GM18502 (cell line): ENCODE measurements around the gene ARL4C.

ENCODE experiments used
- ATAC-seq: cut with Tn5 transposase; IDR thresholded peaks from one replicate; pipeline ENCODE4 v1.9.1; 2021; ENCODE audit warnings: mild to moderate bottlenecking; ENCODE audit not compliant: unreplicated experiment, poor library complexity

ARL4C gene

DNA sequence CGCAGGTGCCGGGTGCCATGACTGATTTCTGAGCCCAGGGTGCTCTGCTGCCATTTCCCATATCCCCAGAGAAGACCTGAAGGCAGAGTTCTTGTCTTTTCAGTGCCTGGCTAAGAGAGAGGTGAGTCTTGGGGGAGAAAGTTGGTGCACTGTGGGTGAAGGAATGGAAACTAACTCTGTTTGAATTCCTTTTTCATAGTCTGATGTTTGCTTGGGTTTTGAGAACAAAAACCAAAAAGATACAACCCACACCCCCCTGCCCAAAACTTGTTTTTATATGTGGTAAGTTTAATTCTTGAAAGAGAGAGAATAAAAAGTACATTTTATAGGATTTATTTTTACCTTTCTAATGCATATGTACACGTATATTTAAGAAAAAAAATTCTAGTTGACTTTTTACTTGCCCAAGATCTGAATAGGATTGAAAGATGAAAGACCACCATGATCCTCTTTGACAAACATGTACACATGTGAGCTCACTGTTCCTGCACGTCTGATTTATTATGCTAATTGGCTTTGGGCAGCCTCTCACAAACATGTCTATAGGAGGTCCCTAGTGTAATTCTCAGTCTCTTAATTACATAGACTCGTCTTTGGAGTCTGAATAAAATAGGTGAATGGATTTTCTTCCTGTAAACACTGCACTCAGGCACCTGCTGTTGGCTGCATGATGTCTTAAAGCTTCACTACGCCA is 46.3 kb downstream of the ARL4C start:
- no peak for ATAC-seq

DNA sequence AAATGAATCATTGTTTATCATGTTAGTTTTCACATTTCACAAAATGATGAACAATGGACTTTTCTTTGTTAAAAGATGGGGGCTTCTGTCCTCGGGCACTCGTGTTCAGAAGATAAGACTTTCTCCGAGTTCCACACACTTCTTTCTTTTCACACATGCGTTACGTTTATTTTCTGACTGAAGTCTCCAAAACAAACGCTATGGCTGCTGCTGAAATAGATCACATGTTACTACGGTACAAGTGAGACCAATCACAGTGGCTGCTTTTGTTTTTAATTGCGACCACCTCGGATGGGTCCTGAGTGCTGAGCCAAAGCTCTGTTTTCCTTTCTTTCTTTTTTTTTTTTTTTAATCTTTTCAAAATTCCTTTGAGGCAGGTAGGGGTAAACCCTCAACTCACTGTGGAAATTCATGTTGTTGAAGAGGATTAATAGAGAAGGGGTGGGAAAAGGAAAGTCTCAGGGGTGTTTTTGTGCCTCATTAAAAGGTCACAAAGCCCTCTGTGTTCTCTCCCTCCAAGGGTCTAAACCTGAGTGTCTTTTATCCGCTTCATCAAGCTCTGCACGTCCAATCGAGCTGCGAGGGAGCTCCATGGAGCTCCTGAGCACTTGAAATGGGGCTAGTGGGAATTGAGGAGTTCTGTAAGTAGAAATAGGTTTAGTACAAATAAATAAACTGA is 48.2 kb downstream of the ARL4C start:
- ATAC-seq = no peak

DNA sequence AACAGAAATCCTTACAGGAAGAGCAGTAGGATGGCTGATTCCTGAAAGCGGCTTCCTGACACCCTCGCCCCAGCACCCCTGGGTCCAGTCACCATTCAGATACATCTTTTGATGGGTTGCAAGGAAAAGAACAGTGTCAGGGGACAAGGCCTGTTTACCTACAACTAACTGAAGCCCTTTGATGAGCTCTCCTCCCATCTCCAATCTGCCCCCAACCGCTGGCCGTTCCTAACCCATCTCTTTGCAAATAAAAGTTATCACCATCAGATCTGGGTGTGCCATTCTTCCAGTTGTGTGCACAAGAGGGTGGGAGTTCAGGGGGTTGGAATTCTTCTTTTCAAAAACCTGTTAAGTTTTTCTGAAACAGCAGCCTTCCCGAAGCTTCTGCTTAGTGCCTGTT is 48.9 kb downstream of the ARL4C start:
- no peak for ATAC-seq

DNA sequence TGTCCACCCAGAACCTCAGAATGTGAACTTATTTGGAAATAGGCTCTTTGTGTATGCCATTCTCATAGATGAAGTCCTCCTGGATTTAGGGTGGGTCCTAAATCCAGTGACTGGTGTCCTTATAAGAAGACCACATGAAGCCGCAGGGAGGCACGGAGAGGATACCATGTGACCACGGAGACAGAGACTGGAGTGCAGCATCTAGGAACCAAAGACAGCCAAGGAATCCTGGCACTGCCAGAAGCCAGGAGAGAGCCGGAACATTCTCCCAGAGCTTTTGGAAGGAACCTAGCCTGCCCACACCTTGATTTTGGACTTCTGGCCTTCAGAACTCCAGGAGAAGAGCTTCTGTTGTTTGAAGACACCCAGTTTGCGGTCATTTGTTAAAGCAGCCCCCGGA is 49.7 kb downstream of the ARL4C start:
- ATAC-seq = no peak

DNA sequence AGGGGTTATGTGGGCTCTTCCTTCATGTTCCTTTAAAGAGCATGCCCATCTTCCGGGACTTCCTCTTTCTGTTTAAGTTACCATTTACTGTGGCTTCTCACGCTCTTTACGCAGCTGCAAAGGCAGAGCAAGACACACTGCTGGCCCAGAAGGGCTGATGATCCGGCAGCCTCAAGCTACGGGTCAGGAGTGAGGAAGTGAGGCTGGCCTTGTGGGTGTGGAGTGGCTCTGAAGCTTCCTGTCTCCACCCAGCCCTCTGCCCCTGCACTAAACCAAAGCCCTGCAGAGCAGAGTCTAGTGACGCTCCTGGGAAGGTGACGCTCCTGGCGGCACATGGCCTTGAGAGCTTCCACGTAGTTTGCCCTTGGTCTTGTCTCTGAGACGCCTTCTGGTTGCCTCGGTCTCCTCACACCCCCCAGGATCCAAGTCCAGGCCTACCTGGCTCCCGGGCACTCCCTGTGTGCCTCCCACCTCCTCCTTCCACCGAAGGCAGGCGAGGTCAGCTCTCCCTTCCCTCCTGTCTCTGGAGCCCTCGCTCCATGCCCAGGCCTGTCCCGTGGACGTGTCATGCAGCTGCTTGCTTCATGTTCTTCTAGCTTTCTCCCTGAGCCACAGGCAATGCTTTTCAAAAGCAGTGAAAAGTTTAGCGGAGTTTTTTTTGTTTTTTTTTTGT is 50.3 kb downstream of the ARL4C start:
- peak; percentile 89 for ATAC-seq

DNA sequence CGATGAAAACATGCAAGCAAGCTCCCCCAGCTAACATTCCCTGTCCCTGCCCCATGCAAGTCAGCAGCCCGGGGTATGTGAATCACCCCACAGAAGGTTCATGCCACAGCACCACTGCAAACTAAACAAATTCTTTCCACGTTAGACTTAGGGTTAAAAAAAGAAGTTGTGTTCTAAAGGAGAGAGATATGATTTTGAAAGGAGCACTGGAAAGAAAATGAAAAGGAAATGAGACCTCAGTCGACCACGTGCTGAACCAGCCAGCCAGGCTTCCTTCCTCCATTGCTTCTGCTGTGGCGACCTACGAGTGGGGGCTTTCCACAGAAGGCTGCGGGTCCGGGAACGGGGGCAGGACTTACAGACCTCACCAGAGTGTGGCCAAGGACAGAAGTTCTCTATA is 52.0 kb downstream of the ARL4C start:
- ATAC-seq = peak; percentile 48

DNA sequence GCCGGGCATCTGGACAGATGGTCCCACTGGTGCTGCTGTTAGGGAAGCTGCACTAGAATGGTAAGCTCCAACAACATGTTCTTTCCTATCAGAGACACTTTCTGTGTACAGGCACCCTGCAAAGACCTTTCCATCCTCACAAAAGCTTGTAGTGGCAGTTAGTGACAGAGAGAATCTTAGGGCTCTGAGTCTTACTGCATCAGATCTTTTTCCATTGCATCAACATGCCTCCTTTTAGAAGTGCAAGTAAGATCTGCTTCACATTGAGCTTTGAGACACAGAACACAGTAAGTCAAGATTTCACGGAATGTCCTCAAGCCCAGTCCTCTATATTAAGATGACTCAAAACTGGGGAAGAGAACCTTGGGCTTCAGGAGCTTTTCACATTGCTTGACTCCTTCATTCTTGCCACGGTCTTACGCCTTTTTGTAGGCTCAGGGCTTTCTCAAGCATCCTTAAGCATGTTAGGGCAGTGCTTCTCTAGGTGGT is 52.6 kb downstream of the ARL4C start:
- no peak for ATAC-seq
